Muscle layer of duodenum (tissue), 2 donors: ENCODE data around the gene COL25A1.

ENCODE experiments used
- H3K27ac ChIP-seq: one replicate; pipeline ENCODE4 v1.7.0; 2013; ENCODE audit warnings: mild to moderate bottlenecking, low read length
- H3K27me3 ChIP-seq: one replicate; pipeline ENCODE4 v1.7.0; 2013; ENCODE audit warnings: low read depth, mild to moderate bottlenecking, control low read depth, low read length
- H3K36me3 ChIP-seq, 2 donors: one replicate each; pipeline ENCODE4 v1.7.0; 2013; ENCODE audit warnings: low read length in 2 of 2, control low read depth in 1 of 2, mild to moderate bottlenecking in 1 of 2; ENCODE audit not compliant: insufficient read depth in 2 of 2, control insufficient read depth in 1 of 2
- H3K4me1 ChIP-seq, 2 donors: one replicate each; pipeline ENCODE4 v1.7.0; 2013; ENCODE audit warnings: low read length in 2 of 2, mild to moderate bottlenecking in 2 of 2, control low read depth in 1 of 2, moderate library complexity in 1 of 2; ENCODE audit not compliant: insufficient read depth in 2 of 2, control insufficient read depth in 1 of 2
- H3K4me3 ChIP-seq, 2 donors: one replicate each; pipeline ENCODE4 v1.7.0; 2013; ENCODE audit warnings: low read length in 2 of 2, low read depth in 1 of 2, mild to moderate bottlenecking in 1 of 2
- H3K9me3 ChIP-seq, 2 donors: one replicate each; pipeline ENCODE4 v1.7.0; 2013; ENCODE audit warnings: low read length in 2 of 2, control low read depth in 1 of 2, mild to moderate bottlenecking in 1 of 2; ENCODE audit not compliant: control insufficient read depth in 1 of 2
- donor health status: healthy.

The COL25A1 gene

DNA sequence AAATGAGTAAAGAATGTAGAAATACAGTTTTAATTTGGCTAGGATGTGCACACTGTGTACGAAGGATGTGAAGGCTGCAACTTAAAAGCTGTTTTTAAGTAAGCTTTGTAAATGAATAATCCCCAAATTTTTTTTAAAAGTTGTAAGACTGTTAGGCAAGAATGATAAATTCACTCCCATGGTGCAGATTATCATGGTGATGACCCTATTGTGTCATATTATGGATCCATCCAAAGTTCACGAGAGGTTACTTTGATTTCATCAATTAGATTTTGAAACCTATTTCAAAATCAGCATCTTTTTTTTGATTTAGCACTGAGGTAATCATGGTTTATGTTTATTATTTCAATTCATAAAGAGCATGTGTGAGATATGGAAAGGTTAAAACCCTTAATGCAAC lies 476.7 kb downstream of the COL25A1 start:
- Histone ChIP-seq H3K36me3 (no peaks in the 10 kb centered on the region), H3K27me3 (no peaks in the 10 kb centered on the region), H3K4me1 (peaks cover 0 to 7% of the 10 kb centered on the region in 2 donors), H3K9me3 (no peaks in the 10 kb centered on the region), H3K4me3 (no peak overlapping the region), H3K27ac (no peak overlapping the region)

DNA sequence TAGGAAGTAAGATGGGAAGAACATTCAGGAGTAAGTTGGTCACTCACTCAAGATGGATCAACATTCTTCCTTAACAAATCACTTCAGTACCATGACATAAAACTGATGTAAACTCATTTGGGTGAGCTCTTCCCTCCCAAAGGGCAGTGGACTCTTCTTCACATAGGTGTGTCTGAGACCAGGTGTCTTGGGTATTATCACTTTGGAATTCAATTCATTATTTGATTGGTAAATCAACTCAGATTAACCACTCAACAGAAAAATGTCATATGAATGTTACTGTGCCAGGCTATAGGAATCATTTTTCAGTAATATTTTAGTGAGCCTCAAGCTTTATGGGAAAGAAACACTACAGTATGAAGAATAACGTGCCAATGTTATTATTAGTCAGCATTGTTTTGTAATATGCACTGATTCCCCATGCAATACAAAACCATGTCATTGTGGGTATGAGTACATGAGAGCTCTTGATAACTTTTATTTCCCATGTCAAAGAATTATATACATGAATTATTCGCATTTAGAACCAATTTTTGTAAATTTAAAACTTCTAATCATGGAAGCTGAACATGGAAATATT lies 481.0 kb downstream of the COL25A1 start:
- H3K9me3 ChIP-seq = no peaks in the 10 kb centered on the region
- H3K27ac ChIP-seq = no peak overlapping the region
- no peaks in the 10 kb centered on the region for H3K4me1 ChIP-seq
- no peaks in the 10 kb centered on the region for H3K36me3 ChIP-seq
- H3K4me3 ChIP-seq = no peak overlapping the region
- H3K27me3 ChIP-seq = no peaks in the 10 kb centered on the region

DNA sequence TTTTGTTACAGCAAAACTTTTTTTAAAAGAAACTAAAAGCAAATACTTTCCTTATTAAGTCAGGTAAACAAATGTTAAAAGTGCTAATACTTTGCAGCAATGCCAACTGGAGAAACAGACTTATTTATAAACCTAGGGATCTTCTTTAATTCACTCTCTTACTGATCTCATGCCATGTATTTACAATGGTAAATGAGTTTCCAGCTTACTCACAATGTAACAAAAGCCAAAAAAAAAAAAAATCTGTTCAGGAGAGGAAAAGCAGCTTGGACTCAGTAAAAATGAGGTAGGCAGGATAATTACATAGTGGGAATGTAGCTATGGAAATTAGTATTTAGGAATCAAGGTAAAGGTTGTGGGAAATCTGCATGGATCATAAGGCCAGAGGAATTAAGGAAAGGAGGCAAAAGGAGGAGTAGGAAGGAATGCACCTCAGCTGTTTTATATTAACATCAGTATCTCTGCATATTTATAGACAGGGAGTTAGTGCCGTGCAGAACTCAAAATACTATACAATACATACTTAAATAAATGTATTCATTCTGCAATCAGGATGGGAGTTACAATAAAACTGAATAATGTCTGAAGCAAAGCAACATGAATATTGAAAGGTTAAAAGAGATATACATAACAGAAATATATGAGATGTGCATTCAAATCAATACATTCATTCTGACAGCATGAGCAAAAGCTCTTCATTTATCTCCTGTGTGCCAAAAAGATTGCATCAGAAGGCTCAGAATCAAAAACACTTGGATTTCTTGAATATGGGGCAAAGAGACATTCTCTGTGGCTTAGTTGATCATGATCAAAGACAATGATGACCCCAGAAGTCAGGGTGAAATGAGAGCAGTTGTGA lies 481.7 kb downstream of the COL25A1 start:
- Histone ChIP-seq H3K27me3 (no peaks in the 10 kb centered on the region), H3K9me3 (no peaks in the 10 kb centered on the region), H3K4me1 (no peaks in the 10 kb centered on the region), H3K27ac (no peak overlapping the region), H3K4me3 (no peak overlapping the region), H3K36me3 (no peaks in the 10 kb centered on the region)

DNA sequence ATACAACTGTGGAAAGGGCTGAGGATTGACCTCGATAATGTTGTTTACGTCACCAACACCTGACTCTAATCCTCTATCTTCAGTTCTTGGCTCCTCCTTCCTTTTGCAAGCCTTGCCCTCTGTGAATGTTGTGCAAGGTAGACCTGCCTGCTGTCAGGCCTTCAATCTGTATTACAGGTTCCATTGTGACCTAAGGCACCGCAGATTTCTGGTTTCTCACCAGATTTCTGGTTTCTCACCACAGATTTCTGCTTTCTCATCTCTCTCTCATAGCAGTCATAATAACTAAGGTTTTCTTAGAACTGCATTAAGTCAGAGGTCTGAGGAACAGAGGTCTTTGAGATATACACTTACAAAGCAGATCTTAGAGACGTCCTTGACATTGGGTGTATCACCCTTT lies 488.1 kb downstream of the COL25A1 start:
- no peaks in the 10 kb centered on the region for H3K9me3 ChIP-seq
- H3K27me3 ChIP-seq = no peaks in the 10 kb centered on the region
- H3K27ac ChIP-seq = no peak overlapping the region
- H3K4me3 ChIP-seq = no peak overlapping the region
- no peaks in the 10 kb centered on the region for H3K36me3 ChIP-seq
- H3K4me1 ChIP-seq = no peaks in the 10 kb centered on the region

DNA sequence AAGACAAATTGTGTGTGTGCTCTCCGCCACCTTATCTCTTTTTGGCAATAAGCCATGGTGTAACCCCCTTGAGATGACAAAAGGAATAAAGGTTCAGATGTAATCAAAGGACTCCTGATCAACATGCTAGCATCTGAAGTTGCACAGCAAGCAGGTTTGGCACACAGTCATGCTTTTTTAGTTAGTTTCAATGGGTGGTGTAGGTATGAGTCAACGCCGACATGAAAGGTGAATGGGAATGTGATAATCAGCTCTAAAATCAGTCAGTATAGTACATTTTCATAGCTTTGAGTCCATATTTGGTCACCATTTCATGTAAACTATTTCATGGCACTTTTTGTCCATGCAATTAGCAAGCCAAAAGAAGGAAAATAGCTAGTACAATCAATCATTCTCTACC lies 489.2 kb downstream of the COL25A1 start:
- Histone ChIP-seq H3K36me3 (no peaks in the 10 kb centered on the region), H3K27ac (no peak overlapping the region), H3K4me1 (no peaks in the 10 kb centered on the region), H3K9me3 (no peaks in the 10 kb centered on the region), H3K4me3 (no peak overlapping the region), H3K27me3 (no peaks in the 10 kb centered on the region)

DNA sequence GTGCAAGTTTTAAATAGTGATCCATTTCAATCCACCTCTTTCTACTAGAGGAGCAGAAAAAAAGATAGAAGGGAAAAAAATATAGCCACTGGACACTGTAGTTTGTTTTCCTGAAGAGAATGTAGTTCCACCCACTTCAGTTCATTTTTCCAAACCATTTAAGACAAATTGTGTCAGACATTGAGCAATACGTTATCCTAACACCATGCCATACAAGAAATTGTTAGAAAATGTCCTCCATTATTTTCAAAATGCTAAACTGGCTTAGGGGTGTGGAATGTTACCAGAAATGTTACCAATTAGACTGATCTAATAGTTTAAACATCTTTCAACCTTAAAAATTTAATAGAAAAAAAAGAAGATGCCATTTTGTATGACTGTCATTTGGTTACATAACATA lies 491.0 kb downstream of the COL25A1 start:
- H3K27me3 ChIP-seq = no peaks in the 10 kb centered on the region
- H3K27ac ChIP-seq = no peak overlapping the region
- H3K4me1 ChIP-seq = no peaks in the 10 kb centered on the region
- no peak overlapping the region for H3K4me3 ChIP-seq
- H3K36me3 ChIP-seq = no peaks in the 10 kb centered on the region
- H3K9me3 ChIP-seq = no peaks in the 10 kb centered on the region

DNA sequence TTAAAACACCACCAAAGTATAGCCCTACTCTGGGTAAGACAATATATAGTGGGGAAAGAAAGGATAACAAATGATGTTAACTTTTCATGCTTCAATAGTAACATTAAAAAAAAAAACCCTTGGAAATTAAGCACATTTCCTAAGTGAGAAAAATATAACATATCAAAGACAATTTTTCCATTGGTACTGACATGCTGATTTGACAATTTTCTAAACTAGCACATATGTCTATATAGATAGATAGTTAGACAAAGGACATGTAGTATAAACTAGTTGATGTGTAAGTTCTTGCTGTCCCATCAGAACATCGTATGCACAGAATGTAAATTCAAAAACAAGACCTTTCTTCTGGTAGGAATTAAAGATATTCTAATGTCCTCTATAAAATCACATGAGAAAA lies 492.4 kb downstream of the COL25A1 start:
- H3K27ac ChIP-seq = no peak overlapping the region
- H3K9me3 ChIP-seq = no peaks in the 10 kb centered on the region
- H3K36me3 ChIP-seq = no peaks in the 10 kb centered on the region
- H3K4me1 ChIP-seq = no peaks in the 10 kb centered on the region
- no peak overlapping the region for H3K4me3 ChIP-seq
- H3K27me3 ChIP-seq = no peaks in the 10 kb centered on the region

DNA sequence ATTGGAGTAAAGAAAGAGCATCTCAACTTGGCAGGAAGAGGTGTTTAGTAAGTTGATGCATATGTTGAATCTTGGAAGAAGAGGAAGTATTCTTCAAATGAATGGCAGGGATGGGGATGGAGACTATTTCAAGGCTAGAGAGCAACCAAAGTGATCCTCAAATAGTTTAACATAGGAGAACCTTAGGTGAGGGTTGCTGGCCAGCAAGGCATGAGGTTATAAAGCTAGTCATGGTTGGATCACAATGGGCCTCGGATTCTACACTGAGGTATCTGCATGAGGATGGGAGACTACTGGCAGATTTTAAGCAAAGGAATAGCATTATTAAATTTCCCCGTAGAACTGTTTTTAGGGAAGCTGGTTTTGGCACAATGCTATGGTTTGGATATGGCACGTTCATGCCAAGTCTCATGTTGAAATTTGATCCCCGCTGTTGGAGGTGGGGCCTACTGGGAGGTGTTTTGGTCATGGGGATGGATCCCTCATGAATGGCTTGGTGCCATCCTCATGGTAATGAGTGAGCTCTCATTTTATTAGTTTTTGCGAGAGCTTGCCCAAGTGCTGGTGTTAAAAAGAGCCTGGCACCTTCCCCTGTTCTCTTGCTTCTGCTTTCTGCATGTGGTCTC lies 497.7 kb downstream of the COL25A1 start:
- Histone ChIP-seq H3K9me3 (no peaks in the 10 kb centered on the region), H3K27ac (no peak overlapping the region), H3K27me3 (no peaks in the 10 kb centered on the region), H3K36me3 (no peaks in the 10 kb centered on the region), H3K4me1 (no peaks in the 10 kb centered on the region), H3K4me3 (no peak overlapping the region)

DNA sequence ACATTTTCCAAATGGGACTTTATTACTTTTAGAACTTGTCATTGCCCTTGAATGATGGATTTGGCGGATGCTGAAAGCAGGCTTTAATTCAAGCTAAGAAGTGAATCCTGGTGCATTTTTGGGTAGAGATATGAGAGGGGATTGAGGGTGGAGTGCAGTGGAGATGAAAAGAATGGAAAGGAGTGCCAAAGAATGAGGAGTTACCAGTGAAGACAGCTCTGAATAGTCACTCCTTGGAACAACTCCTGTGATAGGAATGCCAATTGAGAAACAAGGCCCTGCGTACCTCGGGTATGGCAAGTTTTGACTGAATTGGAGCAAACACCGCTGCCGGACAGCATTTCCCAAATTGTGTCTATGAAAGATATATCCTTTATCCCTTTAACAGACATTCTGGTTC lies 503.2 kb downstream of the COL25A1 start:
- Histone ChIP-seq H3K4me3 (no peak overlapping the region), H3K27ac (no peak overlapping the region), H3K4me1 (no peaks in the 10 kb centered on the region), H3K36me3 (no peaks in the 10 kb centered on the region), H3K9me3 (no peaks in the 10 kb centered on the region), H3K27me3 (no peaks in the 10 kb centered on the region)

DNA sequence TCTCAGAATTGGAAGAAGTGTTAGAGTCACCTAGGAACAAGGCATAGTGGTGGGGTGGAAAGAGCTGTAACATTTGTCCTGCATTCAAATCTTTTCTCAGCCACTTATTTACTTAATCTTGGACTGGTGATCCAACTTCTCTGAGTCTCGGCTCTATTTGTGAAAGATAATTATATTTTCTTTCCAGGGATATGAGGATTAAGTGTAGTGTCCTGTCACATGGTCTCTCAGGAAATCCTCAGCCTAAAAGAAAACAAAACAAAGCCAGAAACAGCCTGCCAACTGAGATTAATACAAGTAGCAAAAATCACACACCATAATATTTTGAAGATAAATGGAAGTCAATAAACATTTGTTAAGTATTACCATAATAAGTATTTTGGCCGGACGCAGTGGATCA lies 506.3 kb downstream of the COL25A1 start:
- H3K9me3 ChIP-seq = no peaks in the 10 kb centered on the region
- no peaks in the 10 kb centered on the region for H3K36me3 ChIP-seq
- H3K4me3 ChIP-seq = no peak overlapping the region
- H3K27ac ChIP-seq = no peak overlapping the region
- no peaks in the 10 kb centered on the region for H3K4me1 ChIP-seq
- no peaks in the 10 kb centered on the region for H3K27me3 ChIP-seq

DNA sequence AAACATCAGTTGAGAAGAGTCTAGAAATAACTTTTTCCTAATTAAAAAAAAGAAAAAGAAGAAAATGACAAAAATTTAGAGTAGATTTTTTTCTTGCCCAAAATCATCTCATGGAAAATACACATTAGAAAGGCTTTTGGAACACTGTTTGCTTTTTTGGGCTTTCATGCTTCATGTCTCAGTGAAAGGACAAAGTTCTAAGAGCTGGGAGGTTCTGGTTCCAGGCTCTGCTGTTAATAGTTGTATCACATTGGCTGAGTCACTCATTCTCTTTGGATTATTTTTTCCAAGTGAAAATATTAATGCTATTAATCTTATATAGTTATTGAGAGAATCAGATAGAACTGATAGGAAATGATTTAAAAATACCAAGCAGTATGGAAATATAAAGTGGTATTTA lies 506.7 kb downstream of the COL25A1 start:
- Histone ChIP-seq H3K4me3 (no peak overlapping the region), H3K27me3 (no peaks in the 10 kb centered on the region), H3K4me1 (no peaks in the 10 kb centered on the region), H3K27ac (no peak overlapping the region), H3K36me3 (no peaks in the 10 kb centered on the region), H3K9me3 (no peaks in the 10 kb centered on the region)
